ENCODE results near the gene CEBPZOS. TPM values are rescaled to one million over a fixed set of nuclear protein-coding genes. Genes with fewer than 3 reads are reported as not detected.

The CEBPZOS gene
- total and polyA plus RNA-seq, 7 donors = 23.0 to 42.2 (median 36.9) TPM

DNA sequence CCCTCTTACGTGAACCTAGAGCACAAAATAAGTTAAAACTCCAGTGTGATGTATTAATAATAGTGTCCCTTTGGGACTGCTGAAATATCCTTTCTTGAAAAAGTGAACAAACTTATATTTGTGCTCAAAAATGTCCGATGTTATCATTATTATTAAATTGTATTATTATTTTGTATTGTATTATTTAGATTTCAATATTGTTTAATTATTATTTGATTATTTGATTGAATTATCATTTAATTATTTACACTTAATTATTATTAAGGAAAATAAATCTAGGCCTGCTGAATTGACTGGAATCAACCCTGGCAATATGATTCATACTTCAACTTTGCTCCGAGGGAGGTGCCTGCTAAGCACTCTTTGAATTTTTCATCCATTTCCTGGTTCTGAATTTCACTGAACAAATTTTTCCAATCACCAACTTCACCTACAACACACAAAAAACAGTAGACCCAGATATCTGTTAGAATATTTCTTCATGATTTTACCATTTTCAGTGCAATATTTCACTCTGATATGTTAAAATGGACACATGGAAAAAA is 28.6 kb upstream of the CEBPZOS start:
- Histone ChIP-seq H3K27me3 (no peaks in the 10 kb centered on the region), H3K4me1 (no peaks in the 10 kb centered on the region), H3K9me3 (no peaks in the 10 kb centered on the region), H3K4me3 (no peak overlapping the region), H3K27ac (no peak overlapping the region), H3K36me3 (no peaks in the 10 kb centered on the region)
- TF ChIP-seq, protein P1, sequence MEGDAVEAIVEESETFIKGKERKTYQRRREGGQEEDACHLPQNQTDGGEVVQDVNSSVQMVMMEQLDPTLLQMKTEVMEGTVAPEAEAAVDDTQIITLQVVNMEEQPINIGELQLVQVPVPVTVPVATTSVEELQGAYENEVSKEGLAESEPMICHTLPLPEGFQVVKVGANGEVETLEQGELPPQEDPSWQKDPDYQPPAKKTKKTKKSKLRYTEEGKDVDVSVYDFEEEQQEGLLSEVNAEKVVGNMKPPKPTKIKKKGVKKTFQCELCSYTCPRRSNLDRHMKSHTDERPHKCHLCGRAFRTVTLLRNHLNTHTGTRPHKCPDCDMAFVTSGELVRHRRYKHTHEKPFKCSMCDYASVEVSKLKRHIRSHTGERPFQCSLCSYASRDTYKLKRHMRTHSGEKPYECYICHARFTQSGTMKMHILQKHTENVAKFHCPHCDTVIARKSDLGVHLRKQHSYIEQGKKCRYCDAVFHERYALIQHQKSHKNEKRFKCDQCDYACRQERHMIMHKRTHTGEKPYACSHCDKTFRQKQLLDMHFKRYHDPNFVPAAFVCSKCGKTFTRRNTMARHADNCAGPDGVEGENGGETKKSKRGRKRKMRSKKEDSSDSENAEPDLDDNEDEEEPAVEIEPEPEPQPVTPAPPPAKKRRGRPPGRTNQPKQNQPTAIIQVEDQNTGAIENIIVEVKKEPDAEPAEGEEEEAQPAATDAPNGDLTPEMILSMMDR (IDR thresholded peaks at IDR 0.05) = no peak
- TF ChIP-seq POLR2A (IDR thresholded peaks at IDR 0.05) = no peak
- TF ChIP-seq EP300 (IDR thresholded peaks at IDR 0.05) = no peak
- TF ChIP-seq POLR2AphosphoS5 (IDR thresholded peaks at IDR 0.05) = no peak
- WGBS, 2 donors = 72 to 86% methylated on average over 3 of the region's 3 CpGs
- intact Hi-C loops (cut with DNase I) = loop anchor here (10.0 kb wide), 1 partner anchor 717 kb away; no protein-coding TSS in a partner anchor
- DNase-seq = no peak

DNA sequence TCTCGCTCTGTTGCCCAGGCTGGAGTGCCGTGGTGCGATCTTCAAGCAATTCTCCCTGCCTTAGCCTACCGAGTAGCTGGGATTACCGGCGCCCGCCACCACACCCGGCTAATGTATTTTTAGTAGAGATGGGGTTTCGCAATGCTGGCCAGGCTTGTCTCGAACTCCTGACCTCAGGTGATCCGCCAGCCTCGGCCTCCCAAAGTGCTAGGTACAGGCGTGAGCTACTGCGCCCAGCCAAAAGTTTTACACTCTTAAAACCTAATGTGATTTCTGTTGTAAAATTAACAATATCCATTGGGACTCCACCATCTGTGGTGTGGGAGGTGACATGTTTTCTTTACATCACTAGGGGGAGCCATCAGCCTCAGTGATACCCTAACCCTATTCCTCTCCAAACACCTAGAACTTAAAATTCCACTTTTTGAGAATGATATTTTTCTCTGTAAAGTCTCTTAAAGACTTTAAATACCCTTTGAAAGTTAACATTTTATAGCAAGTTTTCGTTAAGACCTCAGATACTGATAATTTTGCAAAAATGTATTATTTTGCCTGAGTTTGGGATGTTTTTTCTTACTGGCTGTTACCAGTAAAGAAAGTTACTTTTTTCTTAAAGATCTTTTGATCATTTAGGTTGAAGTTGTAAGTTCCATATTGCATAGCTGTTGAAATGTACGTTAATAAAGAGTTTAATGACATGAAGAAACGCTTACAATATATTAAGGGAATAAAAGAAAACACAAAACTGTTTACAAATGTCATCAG is 27.9 kb upstream of the CEBPZOS start:
- Histone ChIP-seq H3K27me3 (no peaks in the 10 kb centered on the region), H3K4me1 (no peaks in the 10 kb centered on the region), H3K4me3 (no peak overlapping the region), H3K9me3 (no peaks in the 10 kb centered on the region), H3K36me3 (no peaks in the 10 kb centered on the region), H3K27ac (no peak overlapping the region)
- DNase-seq = no peak
- intact Hi-C loops (cut with DNase I) = loop anchor here (10.0 kb wide), 1 partner anchor 716 kb away; no protein-coding TSS in a partner anchor
- 39 to 56% methylated on average over 17 of the region's 17 CpGs for WGBS, 2 donors
- no peak for TF ChIP-seq POLR2AphosphoS5 (IDR thresholded peaks at IDR 0.05)
- no peak for TF ChIP-seq EP300 (IDR thresholded peaks at IDR 0.05)
- TF ChIP-seq POLR2A (IDR thresholded peaks at IDR 0.05) = no peak
- TF ChIP-seq, protein P1 (IDR thresholded peaks at IDR 0.05) = peak; percentile 6 to 60 (median 38)

DNA sequence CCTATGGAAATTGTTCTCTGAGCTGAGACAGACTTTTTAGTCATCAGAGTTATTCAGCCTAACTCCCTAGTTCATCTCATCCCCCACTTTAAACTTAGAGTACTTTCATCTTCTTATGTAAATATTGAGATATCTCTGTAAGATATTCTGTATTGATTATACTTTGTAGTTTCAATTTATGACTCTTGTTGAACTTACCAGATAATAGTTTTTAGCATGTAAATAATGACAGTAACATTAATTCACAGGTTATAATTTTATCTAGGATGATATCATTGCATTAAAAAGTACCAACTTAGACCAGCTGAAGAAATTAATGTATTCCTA is 24.7 kb upstream of the CEBPZOS start:
- H3K4me3 ChIP-seq = no peak overlapping the region
- H3K4me1 ChIP-seq = no peaks in the 10 kb centered on the region
- TF ChIP-seq EP300 (IDR thresholded peaks at IDR 0.05) = no peak
- no peak for TF ChIP-seq POLR2A (IDR thresholded peaks at IDR 0.05)
- TF ChIP-seq, protein P1 (IDR thresholded peaks at IDR 0.05) = no peak
- no peak for TF ChIP-seq POLR2AphosphoS5 (IDR thresholded peaks at IDR 0.05)
- H3K27ac ChIP-seq = no peak overlapping the region
- DNase-seq = no peak
- intact Hi-C loops (cut with DNase I) = no loop called here
- H3K9me3 ChIP-seq = no peaks in the 10 kb centered on the region
- no peaks in the 10 kb centered on the region for H3K27me3 ChIP-seq
- no peaks in the 10 kb centered on the region for H3K36me3 ChIP-seq

DNA sequence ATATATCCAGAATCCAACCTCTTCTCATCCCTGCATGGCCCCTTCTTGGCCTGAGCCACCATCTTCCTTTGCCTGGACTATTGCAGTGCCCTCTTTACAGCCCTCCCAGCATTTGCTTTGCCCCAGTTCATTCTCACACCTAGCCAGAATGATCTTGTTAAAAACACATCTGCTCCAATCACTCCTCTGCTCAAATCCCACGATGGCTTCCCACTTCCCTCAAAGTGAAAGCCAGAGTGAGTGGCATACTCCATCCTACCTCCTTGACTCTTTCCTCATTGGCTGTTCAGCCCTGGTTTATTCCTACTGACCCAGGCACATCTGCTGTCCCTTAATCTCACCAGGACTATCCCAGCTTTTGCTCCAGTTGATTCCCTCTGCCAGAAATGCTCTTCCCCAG is 22.6 kb upstream of the CEBPZOS start:
- TF ChIP-seq EP300 (IDR thresholded peaks at IDR 0.05) = no peak
- no peak for TF ChIP-seq POLR2AphosphoS5 (IDR thresholded peaks at IDR 0.05)
- no peak for TF ChIP-seq POLR2A (IDR thresholded peaks at IDR 0.05)
- TF ChIP-seq, protein P1 (IDR thresholded peaks at IDR 0.05) = no peak
- Histone ChIP-seq H3K27me3 (no peaks in the 10 kb centered on the region), H3K4me3 (no peak overlapping the region), H3K4me1 (no peaks in the 10 kb centered on the region), H3K9me3 (no peaks in the 10 kb centered on the region), H3K27ac (no peak overlapping the region), H3K36me3 (no peaks in the 10 kb centered on the region)
- 80% methylated on average over 1 of the region's 1 CpG for WGBS, 2 donors
- intact Hi-C loops (cut with DNase I) = no loop called here
- DNase-seq = no peak

Data from sigmoid colon (tissue), 7 donors.